Measurements from ENCODE around the gene MED13L. TPM values are rescaled to one million over a fixed set of nuclear protein-coding genes. Genes with fewer than 3 reads are reported as not detected.

The MED13L gene
- total and polyA plus RNA-seq, 2 donors (not counting 1 experiment from before 2014, with no cell fraction given), result 56.5 to 97.3 TPM

DNA sequence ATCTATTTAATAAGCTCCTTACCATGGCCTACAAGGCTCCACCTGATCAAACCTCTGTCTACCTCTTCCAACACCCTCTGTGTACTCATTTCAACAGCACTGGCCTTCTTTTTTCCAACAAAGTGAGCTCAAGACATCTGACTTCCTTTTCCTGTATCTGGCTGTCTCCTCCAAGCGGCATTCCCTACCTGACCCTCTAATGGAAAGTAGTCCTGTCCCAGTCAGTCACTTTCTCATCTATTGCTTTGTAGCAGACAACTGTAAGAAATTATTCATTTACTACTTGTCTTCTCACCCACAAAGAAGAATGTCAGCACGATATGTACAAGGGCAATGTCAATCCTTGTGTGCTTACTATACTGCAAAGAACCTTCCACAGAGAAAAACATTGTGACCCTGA lies 149.6 kb downstream of the MED13L start:
- Histone ChIP-seq H3K36me3 (ENCODE audit: control insufficient read depth, insufficient read depth, low read length) (no peaks in the 10 kb centered on the region), H2AFZ (ENCODE audit: low read length) (no peak overlapping the region), H3K9ac (ENCODE audit: insufficient read depth, low read length) (no peak overlapping the region), H3K79me2 (ENCODE audit: control insufficient read depth, insufficient read depth, low read length) (peaks cover 79% of the 10 kb centered on the region), H3K27ac (ENCODE audit: insufficient read depth, low read length) (no peak overlapping the region), H3K4me3 (replicated peaks in 1 of 4; ENCODE audit: control extremely low read depth in 1 of 4, insufficient read depth in 1 of 4, low read depth in 3 of 4, low read length in 4 of 4) (no peak overlapping the region), H3K27me3 (ENCODE audit: control insufficient read depth, insufficient read depth, low read length) (no peaks in the 10 kb centered on the region), H3K4me2 (ENCODE audit: extremely low read depth, insufficient read depth, low read length) (no peak overlapping the region), H3K9me3 (ENCODE audit: control insufficient read depth, insufficient read depth, low read depth, low read length) (no peaks in the 10 kb centered on the region), H3K4me1 (ENCODE audit: control insufficient read depth, extremely low read depth, insufficient read depth, low read length) (peaks cover 8% of the 10 kb centered on the region), H4K20me1 (ENCODE audit: control insufficient read depth, extremely low read depth, insufficient read depth, low read length) (peaks cover 2% of the 10 kb centered on the region)
- DNase-seq (ENCODE audit: low read depth in 2 of 2), result no peak
- TF ChIP-seq EZH2 (IDR thresholded peaks at IDR 0.05; ENCODE audit: low read length, missing control alignments) (no peak), CTCF (conservative IDR thresholded peaks at IDR 0.05 in 1 of 2, IDR thresholded peaks at IDR 0.05 in 1 of 2; ENCODE audit: low read depth in 1 of 2, low read length in 2 of 2) (no peak)

- Histone ChIP-seq H4K20me1 (ENCODE audit: control insufficient read depth, extremely low read depth, insufficient read depth, low read length) (peaks cover 7% of the 10 kb centered on the region), H3K4me3 (replicated peaks in 1 of 4; ENCODE audit: control extremely low read depth in 1 of 4, insufficient read depth in 1 of 4, low read depth in 3 of 4, low read length in 4 of 4) (no peak overlapping the region), H3K79me2 (ENCODE audit: control insufficient read depth, insufficient read depth, low read length) (peaks cover 79% of the 10 kb centered on the region), H3K9me3 (ENCODE audit: control insufficient read depth, insufficient read depth, low read depth, low read length) (no peaks in the 10 kb centered on the region), H3K4me2 (ENCODE audit: extremely low read depth, insufficient read depth, low read length) (no peak overlapping the region), H3K27me3 (ENCODE audit: control insufficient read depth, insufficient read depth, low read length) (no peaks in the 10 kb centered on the region), H2AFZ (ENCODE audit: low read length) (no peak overlapping the region), H3K9ac (ENCODE audit: insufficient read depth, low read length) (no peak overlapping the region), H3K27ac (ENCODE audit: insufficient read depth, low read length) (no peak overlapping the region), H3K36me3 (ENCODE audit: control insufficient read depth, insufficient read depth, low read length) (no peaks in the 10 kb centered on the region), H3K4me1 (ENCODE audit: control insufficient read depth, extremely low read depth, insufficient read depth, low read length) (peaks cover 10% of the 10 kb centered on the region)
- TF ChIP-seq EZH2 (IDR thresholded peaks at IDR 0.05; ENCODE audit: low read length, missing control alignments), result no peak
- TF ChIP-seq CTCF (conservative IDR thresholded peaks at IDR 0.05 in 1 of 2, IDR thresholded peaks at IDR 0.05 in 1 of 2; ENCODE audit: low read depth in 1 of 2, low read length in 2 of 2), result no peak
- peak; percentile 46 to 62 for DNase-seq (ENCODE audit: low read depth in 2 of 2)
These were observed 150.9 kb downstream of the MED13L start for GRCh38 chr12:116126610-116127009.

DNA sequence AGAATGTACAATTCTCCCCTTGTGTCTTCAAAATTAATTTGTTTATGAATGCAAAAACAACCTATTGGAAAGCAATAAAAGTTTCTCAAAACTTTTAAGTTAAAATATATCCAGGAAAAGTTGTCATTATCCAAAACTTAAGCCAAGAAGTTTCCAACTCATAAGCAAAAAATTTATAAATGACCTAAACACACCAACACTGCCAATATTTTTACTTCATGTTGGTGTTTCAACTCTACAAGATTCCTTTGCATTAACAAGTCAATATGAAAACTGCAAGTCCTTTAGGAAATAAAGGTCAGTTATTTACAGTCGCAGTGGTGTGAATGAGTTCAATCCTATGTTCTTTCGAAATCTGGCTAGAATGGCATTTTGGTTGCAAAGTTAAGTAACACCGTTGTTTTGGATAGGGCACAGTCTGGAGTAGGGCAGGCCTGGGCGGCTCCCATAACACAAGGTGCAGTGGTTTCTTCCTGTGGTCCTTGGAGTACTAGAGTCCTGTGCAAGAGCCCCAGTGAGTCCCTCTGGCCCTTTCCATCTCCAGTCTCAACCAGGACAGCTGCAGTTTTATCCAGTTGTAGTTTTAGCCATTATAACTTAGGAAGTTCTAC lies 151.4 kb downstream of the MED13L start:
- peak overlapping the region; percentile 41 for H3K4me2 ChIP-seq (ENCODE audit: extremely low read depth, insufficient read depth, low read length)
- H3K36me3 ChIP-seq (ENCODE audit: control insufficient read depth, insufficient read depth, low read length), result no peaks in the 10 kb centered on the region
- peaks cover 10% of the 10 kb centered on the region for H4K20me1 ChIP-seq (ENCODE audit: control insufficient read depth, extremely low read depth, insufficient read depth, low read length)
- H3K79me2 ChIP-seq (ENCODE audit: control insufficient read depth, insufficient read depth, low read length), result peaks cover 75% of the 10 kb centered on the region
- no peak overlapping the region for H3K9ac ChIP-seq (ENCODE audit: insufficient read depth, low read length)
- no peaks in the 10 kb centered on the region for H3K9me3 ChIP-seq (ENCODE audit: control insufficient read depth, insufficient read depth, low read depth, low read length)
- peak; percentile 41 to 42 for DNase-seq (ENCODE audit: low read depth in 2 of 2)
- H2AFZ ChIP-seq (ENCODE audit: low read length), result no peak overlapping the region
- no peak overlapping the region for H3K27ac ChIP-seq (ENCODE audit: insufficient read depth, low read length)
- no peak overlapping the region for H3K4me3 ChIP-seq (replicated peaks in 1 of 4; ENCODE audit: control extremely low read depth in 1 of 4, insufficient read depth in 1 of 4, low read depth in 3 of 4, low read length in 4 of 4)
- peaks cover 12% of the 10 kb centered on the region for H3K4me1 ChIP-seq (ENCODE audit: control insufficient read depth, extremely low read depth, insufficient read depth, low read length)
- no peaks in the 10 kb centered on the region for H3K27me3 ChIP-seq (ENCODE audit: control insufficient read depth, insufficient read depth, low read length)
- TF ChIP-seq CTCF (conservative IDR thresholded peaks at IDR 0.05 in 1 of 2, IDR thresholded peaks at IDR 0.05 in 1 of 2; ENCODE audit: low read depth in 1 of 2, low read length in 2 of 2) (no peak), EZH2 (IDR thresholded peaks at IDR 0.05; ENCODE audit: low read length, missing control alignments) (no peak)
